NCI-H69 (cell line): Measurements from ENCODE around the gene FLRT2.

Experiments
- DNase-seq: peaks from one replicate; lab custom pipeline; 2025; lab: John Stamatoyannopoulos, UW

Gene FLRT2

GRCh38 chr14:85660243-85660922, 130.4 kb downstream of the FLRT2 start:
- no peak for DNase-seq

- no peak for DNase-seq
Observed at GRCh38 chr14:85662096-85662495, 132.2 kb downstream of the FLRT2 start.

GRCh38 chr14:85663256-85663655, 133.3 kb downstream of the FLRT2 start:
- no peak for DNase-seq

- no peak for DNase-seq
Observed at GRCh38 chr14:85663667-85664066, 133.7 kb downstream of the FLRT2 start.

- no peak for DNase-seq
Observed at GRCh38 chr14:85675957-85676356, 146.0 kb downstream of the FLRT2 start.

- DNase-seq = no peak
Observed at GRCh38 chr14:85686908-85687307, 157.0 kb downstream of the FLRT2 start.

- DNase-seq = no peak
Observed at GRCh38 chr14:85687456-85687855, 157.5 kb downstream of the FLRT2 start.

- no peak for DNase-seq
Observed at GRCh38 chr14:85688006-85688405, 158.1 kb downstream of the FLRT2 start.

GRCh38 chr14:85695300-85695699, 165.4 kb downstream of the FLRT2 start:
- DNase-seq = no peak

GRCh38 chr14:85701116-85701515, 171.2 kb downstream of the FLRT2 start:
- DNase-seq = no peak

- no peak for DNase-seq
Observed at GRCh38 chr14:85701763-85702162, 171.8 kb downstream of the FLRT2 start.

GRCh38 chr14:85702191-85702590, 172.2 kb downstream of the FLRT2 start:
- DNase-seq = no peak

- DNase-seq = no peak
Observed at GRCh38 chr14:85702997-85703396, 173.1 kb downstream of the FLRT2 start.
